ENCODE results near the gene SLC4A1AP. TPM values are rescaled to one million over a fixed set of nuclear protein-coding genes. Genes with fewer than 3 reads are reported as not detected.
"Not testable (repeated sequence)": the region's sequence is repeated elsewhere in the genome, so short reads cannot be mapped to it uniquely, and the experiment has no call there.

SLC4A1AP gene
- polyA plus RNA-seq, 2 of the 4 experiments (the other 2 are of a cell fraction): 32.6 to 33.0 TPM

DNA sequence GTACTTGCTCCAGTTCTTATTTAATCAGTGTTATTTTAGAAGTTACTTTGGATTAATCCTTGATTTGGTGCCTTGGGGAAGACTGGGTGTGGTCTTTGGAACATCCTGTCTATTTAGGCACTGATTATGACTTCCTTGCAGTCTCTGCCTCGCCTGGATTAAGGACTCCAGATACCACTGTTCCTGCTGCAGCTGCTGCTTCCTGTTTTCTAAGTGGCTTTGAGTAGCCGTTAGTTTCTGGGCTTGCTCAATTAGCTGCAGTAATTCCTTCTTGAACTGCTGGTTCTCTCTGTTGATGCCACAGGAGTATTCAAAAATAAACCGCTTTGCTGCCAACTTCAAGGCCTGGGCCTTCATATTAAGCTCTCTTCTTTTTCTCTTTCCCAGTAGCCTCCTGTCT is 36.8 kb upstream of the SLC4A1AP start:
- ATAC-seq; H3K4me2 ChIP-seq; FAIRE-seq; DNase-seq (ENCODE audit: low read depth in 1 of 2, low spot score in 1 of 2); H3K27ac ChIP-seq; H3K9me3 ChIP-seq; H3K4me3 ChIP-seq; POLR2A ChIA-PET: not testable (repeated sequence)
- CTCF ChIA-PET: interaction anchor here (1.1 kb wide), 1 partner anchor 10 kb away, joined by 3 read pairs; no protein-coding TSS in a partner anchor
- WGBS (ENCODE audit: missing lambda C conversion rate): 76% methylated on average over 3 of the region's 3 CpGs
- peaks cover 14% of the 10 kb centered on the region for H3K4me1 ChIP-seq

- Histone ChIP-seq H3K27ac (peak overlapping the region; percentile 87 to 93), H3K4me1 (peaks cover 14% of the 10 kb centered on the region), H3K9me3 (no peaks in the 10 kb centered on the region), H3K4me2 (peak overlapping the region; percentile 86), H3K4me3 (peak overlapping the region; percentile 80)
- TF ChIP-seq SREBF2 (IDR thresholded peaks at IDR 0.05) (no peak), HEYL (CRISPR knock-in tag; IDR thresholded peaks at IDR 0.05) (no peak), FOSL2 (IDR thresholded peaks at IDR 0.05) (no peak; the same call in 1 of the 2 replicates), FOSL2 (CRISPR knock-in tag; IDR thresholded peaks at IDR 0.05) (peak; percentile 57), JUNB (IDR thresholded peaks at IDR 0.05) (0 out of 2 replicates have a peak, but pooled peaks have one; percentile 23)
- TF ChIP-seq, protein P1, sequence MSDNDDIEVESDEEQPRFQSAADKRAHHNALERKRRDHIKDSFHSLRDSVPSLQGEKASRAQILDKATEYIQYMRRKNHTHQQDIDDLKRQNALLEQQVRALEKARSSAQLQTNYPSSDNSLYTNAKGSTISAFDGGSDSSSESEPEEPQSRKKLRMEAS (IDR thresholded peaks at IDR 0.05): no peak
- CTCF ChIA-PET: interaction anchor here (0.8 to 1.9 kb wide), 8 partner anchors 8 to 275 kb away, joined by 3 to 8 read pairs (median 3); partner anchors contain the start of gene IFT172
- ATAC-seq (peak; percentile 66 to 68), DNase-seq (ENCODE audit: low read depth in 1 of 2, low spot score in 1 of 2) (peak; percentile 25 to 50), FAIRE-seq (no peak)
- WGBS (ENCODE audit: missing lambda C conversion rate): under 1% methylated on average over 14 of the region's 21 CpGs
- POLR2A ChIA-PET: interaction anchor here (0.8 to 2.1 kb wide), 6 partner anchors 13 to 218 kb away, joined by 3 to 11 read pairs (median 4); partner anchors contain the start of genes NRBP1, PPM1G, SLC4A1AP and SUPT7L
Observed at GRCh38 chr2:27627963-27628766, 35.5 kb upstream of the SLC4A1AP start.

DNA sequence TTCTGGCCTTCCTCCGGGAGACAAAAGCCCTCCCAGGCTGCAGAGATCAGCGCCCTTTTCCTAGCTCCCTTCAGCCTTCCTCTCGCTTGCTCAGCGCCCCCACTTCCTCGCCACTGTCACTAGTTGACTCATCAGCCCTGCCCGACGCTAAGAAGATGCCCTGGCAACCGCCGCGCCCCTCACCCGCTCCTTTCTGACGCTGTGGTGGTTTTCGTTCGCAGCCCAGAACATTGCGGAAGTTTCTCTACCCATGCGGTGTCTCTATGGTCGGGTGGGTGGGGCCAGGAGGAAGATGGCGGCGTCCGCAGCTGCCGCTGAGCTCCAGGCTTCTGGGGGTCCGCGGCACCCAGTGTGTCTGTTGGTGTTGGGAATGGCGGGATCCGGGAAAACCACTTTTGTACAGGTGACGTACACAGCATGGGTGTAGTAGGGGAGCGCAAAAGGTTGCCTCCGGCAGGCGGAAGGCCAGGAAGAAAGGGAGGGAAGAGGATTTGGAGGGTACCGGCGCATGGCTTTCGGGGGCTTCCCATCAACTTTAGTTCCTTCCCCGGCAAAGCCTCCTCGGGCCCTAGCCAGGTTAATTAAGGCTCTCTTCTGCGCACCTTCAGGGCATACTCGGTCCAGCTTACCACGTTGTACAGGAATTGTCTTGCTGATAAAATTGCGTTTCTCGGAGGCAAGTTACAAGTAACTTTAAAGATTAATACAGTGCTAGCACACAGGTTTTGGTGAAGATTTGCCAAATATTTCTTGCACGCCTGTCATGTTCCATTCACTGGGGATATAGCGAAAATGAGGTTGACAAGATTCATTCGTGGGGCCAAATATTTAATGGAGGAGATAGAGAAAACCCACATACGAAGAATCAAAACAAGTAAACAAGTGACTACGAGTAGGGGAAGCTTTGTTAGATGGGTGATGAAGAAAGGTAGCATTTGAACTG is 34.7 kb upstream of the SLC4A1AP start, which contains the start of the genes CCDC121 and GPN1:
Gene CCDC121, minus strand, starts transcription at position 246 of the 943 bp plus-strand sequence. CDS start 1,213 bp downstream, outside the sequence.
Gene GPN1, plus strand, starts transcription at position 284 of the 943 bp plus-strand sequence. Its CDS starts 9 bp downstream, at position 293.
- 2% methylated on average over 44 of the region's 44 CpGs for WGBS (ENCODE audit: missing lambda C conversion rate)
- no peak for FAIRE-seq
- peaks cover 14% of the 10 kb centered on the region for H3K4me1 ChIP-seq
- DNase-seq (ENCODE audit: low read depth in 1 of 2, low spot score in 1 of 2): peak; percentile 87 to 91
- ChIA-PET CTCF (interaction anchor here (0.6 to 1.9 kb wide), 8 partner anchors 17 to 522 kb away, joined by 3 to 8 read pairs (median 3); partner anchors contain the start of gene IFT172), POLR2A (interaction anchor here (0.5 to 2.1 kb wide), 7 partner anchors 12 to 225 kb away, joined by 3 to 11 read pairs (median 4); partner anchors contain the start of genes NRBP1, PPM1G, SLC4A1AP and SUPT7L)
- ATAC-seq: peak; percentile 92 to 98
- peak within 1 kb of the TSS; percentile 80 for H3K4me3 ChIP-seq
- peak within 1 kb of the TSS; percentile 86 for H3K4me2 ChIP-seq
- H3K27ac ChIP-seq: peak within 1 kb of the TSS; percentile 87 to 93
- no peaks in the 10 kb centered on the region for H3K9me3 ChIP-seq
- TF ChIP-seq, protein P2, sequence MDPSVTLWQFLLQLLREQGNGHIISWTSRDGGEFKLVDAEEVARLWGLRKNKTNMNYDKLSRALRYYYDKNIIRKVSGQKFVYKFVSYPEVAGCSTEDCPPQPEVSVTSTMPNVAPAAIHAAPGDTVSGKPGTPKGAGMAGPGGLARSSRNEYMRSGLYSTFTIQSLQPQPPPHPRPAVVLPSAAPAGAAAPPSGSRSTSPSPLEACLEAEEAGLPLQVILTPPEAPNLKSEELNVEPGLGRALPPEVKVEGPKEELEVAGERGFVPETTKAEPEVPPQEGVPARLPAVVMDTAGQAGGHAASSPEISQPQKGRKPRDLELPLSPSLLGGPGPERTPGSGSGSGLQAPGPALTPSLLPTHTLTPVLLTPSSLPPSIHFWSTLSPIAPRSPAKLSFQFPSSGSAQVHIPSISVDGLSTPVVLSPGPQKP (IDR thresholded peaks at IDR 0.05; ENCODE audit: low read depth, low read length): no peak
- no peak for TF ChIP-seq CBX8 (IDR thresholded peaks at IDR 0.05)
- no peak for TF ChIP-seq NPAS2 (CRISPR knock-in tag; IDR thresholded peaks at IDR 0.05; ENCODE audit: borderline replicate concordance)
- no peak; the same call in 1 of the 2 replicates for TF ChIP-seq RFX5 (IDR thresholded peaks at IDR 0.05)
- no peak for TF ChIP-seq EHMT2 (IDR thresholded peaks at IDR 0.05; ENCODE audit: low read depth)
- no peak for TF ChIP-seq HOXB13 (CRISPR knock-in tag; IDR thresholded peaks at IDR 0.05; ENCODE audit: low read depth)
- no peak for TF ChIP-seq POLR2AphosphoS2 (conservative IDR thresholded peaks at IDR 0.05; ENCODE audit: low read length)
- no peak for TF ChIP-seq CBX2 (IDR thresholded peaks at IDR 0.05; ENCODE audit: borderline replicate concordance, low read depth)
- TF ChIP-seq ZC3H11A (IDR thresholded peaks at IDR 0.05): no peak
- TF ChIP-seq NFE2L2 (conservative IDR thresholded peaks at IDR 0.05; ENCODE audit: low read length): no peak
- TF ChIP-seq ESRRA (IDR thresholded peaks at IDR 0.05; ENCODE audit: borderline replicate concordance, low read length): no peak
- no peak for TF ChIP-seq KDM1A (IDR thresholded peaks at IDR 0.05; ENCODE audit: low read depth)
- no peak for TF ChIP-seq CHD2 (IDR thresholded peaks at IDR 0.05; ENCODE audit: low read length, partially characterized antibody)
- no peak for TF ChIP-seq HMGXB4 (CRISPR knock-in tag; IDR thresholded peaks at IDR 0.05; ENCODE audit: borderline replicate concordance)
- TF ChIP-seq NR3C1 (IDR thresholded peaks at IDR 0.05): no peak
- TF ChIP-seq RAD21 (conservative IDR thresholded peaks at IDR 0.05 in 1 of 2, IDR thresholded peaks at IDR 0.05 in 1 of 2): no peak
- no peak for TF ChIP-seq RNF2 (IDR thresholded peaks at IDR 0.05; ENCODE audit: borderline replicate concordance, low read depth)
- TF ChIP-seq, protein P3, sequence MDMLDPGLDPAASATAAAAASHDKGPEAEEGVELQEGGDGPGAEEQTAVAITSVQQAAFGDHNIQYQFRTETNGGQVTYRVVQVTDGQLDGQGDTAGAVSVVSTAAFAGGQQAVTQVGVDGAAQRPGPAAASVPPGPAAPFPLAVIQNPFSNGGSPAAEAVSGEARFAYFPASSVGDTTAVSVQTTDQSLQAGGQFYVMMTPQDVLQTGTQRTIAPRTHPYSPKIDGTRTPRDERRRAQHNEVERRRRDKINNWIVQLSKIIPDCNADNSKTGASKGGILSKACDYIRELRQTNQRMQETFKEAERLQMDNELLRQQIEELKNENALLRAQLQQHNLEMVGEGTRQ (IDR thresholded peaks at IDR 0.05): no peak
- no peak for TF ChIP-seq HOXB5 (CRISPR knock-in tag; IDR thresholded peaks at IDR 0.05)
- no peak for TF ChIP-seq FOSL2 (IDR thresholded peaks at IDR 0.05)
- peak; percentile 79 for TF ChIP-seq FOSL2 (CRISPR knock-in tag; IDR thresholded peaks at IDR 0.05)
- TF ChIP-seq ZFP36 (IDR thresholded peaks at IDR 0.05; ENCODE audit: borderline replicate concordance, partially characterized antibody): no peak
- TF ChIP-seq RARB (CRISPR knock-in tag; IDR thresholded peaks at IDR 0.05): no peak
